Natural killer cell (primary cell): ENCODE data around the gene ATIC. TPM values are rescaled to one million over a fixed set of nuclear protein-coding genes. Genes with fewer than 3 reads are reported as not detected.

Experiments
- ATAC-seq, 3 donors: fragments of 150-1000 bp in 2 of 3; fragments of 200-7000 bp in 1 of 3; cut with Tn5 transposase; 1 replicate in 1 of 3; 2 replicates in 2 of 3; pipeline ENCODE4 v1.10.0; 2021; ENCODE audit warnings: mild to moderate bottlenecking in 2 of 3, moderate library complexity in 2 of 3
- DNase-seq, 2 donors: peaks; one replicate each; pipeline versions ENCODE4 v3.0.0 to v3.0.0-alpha.2; 2013 to 2021; ENCODE audit warnings: mixed read lengths in 1 of 2
- H3K27ac ChIP-seq: one replicate; pipeline ENCODE4 v1.5.1; 2013; ENCODE audit warnings: mild to moderate bottlenecking, low read length
- H3K27me3 ChIP-seq: one replicate; pipeline ENCODE4 v1.6.1; 2013; ENCODE audit warnings: low read length; ENCODE audit not compliant: control insufficient read depth, insufficient read depth
- H3K36me3 ChIP-seq: one replicate; pipeline ENCODE4 v1.6.1; 2013; ENCODE audit warnings: low read length; ENCODE audit not compliant: control insufficient read depth, insufficient read depth
- H3K4me1 ChIP-seq: one replicate; pipeline ENCODE4 v1.6.1; 2013; ENCODE audit warnings: low read length; ENCODE audit not compliant: control insufficient read depth, insufficient read depth
- H3K4me3 ChIP-seq: one replicate; pipeline ENCODE4 v1.5.1; 2013; ENCODE audit warnings: low read length
- H3K9me3 ChIP-seq: one replicate; pipeline ENCODE4 v1.6.1; 2013; ENCODE audit warnings: low read length; ENCODE audit not compliant: control insufficient read depth, insufficient read depth
- H3K27ac Mint-ChIP-seq, 2 donors: one replicate each; pipeline ENCODE4 v1.8.0; 2022; ENCODE audit warnings: mild to moderate bottlenecking in 2 of 2, mixed read lengths in 2 of 2, moderate library complexity in 1 of 2
- H3K27me3 Mint-ChIP-seq, 2 donors: one replicate each; pipeline ENCODE4 v1.8.0; 2022; ENCODE audit warnings: low read depth in 2 of 2, mixed read lengths in 2 of 2
- H3K36me3 Mint-ChIP-seq: one replicate; pipeline ENCODE4 v1.8.0; 2022; ENCODE audit warnings: mixed read lengths
- H3K4me1 Mint-ChIP-seq, 2 donors: one replicate each; pipeline ENCODE4 v1.8.0; 2022; ENCODE audit warnings: mixed read lengths in 2 of 2
- H3K4me3 Mint-ChIP-seq: one replicate; pipeline ENCODE4 v1.8.0; 2022; ENCODE audit warnings: mild to moderate bottlenecking, moderate library complexity, mixed read lengths
- H3K9me3 Mint-ChIP-seq, 2 donors: one replicate each; pipeline ENCODE4 v1.8.0; 2022; ENCODE audit warnings: mixed read lengths in 2 of 2
- WGBS: methylation state at CpG from one replicate; pipeline ENCODE4 v1.1.7; 2013; ENCODE audit warnings: missing lambda C conversion rate; ENCODE audit not compliant: insufficient coverage; 5-methylcytosine and 5-hydroxymethylcytosine counted together
- intact Hi-C: fragments of 100-400 bp; cut with micrococcal nuclease; formaldehyde crosslinking; loops from one replicate; pipeline ENCODE4 v1.14.2; 2022
- total RNA-seq, 4 donors: library from RNA; stranded (reverse); fragments of 120-200 nt in 1 of 4; gene quantifications; one replicate each; pipeline versions ENCODE4 v1.2.3 to v1.2.4, GENCODE V29; 2013 to 2022
- TF ChIP-seq, protein P1 (sequence below): fragments of 200-600 bp; IDR thresholded peaks from one replicate; pipeline ENCODE4 v1.8.0; 2022; ENCODE audit warnings: antibody characterized with exemption

The ATIC gene
- total RNA-seq, 3 donors from 2014 or later (not counting 1 experiment from before 2014, with no cell fraction given) = 33.2 to 49.9 (median 44.5) TPM

- ATAC-seq (no peak), DNase-seq (no peak)
- TF ChIP-seq, protein P1, sequence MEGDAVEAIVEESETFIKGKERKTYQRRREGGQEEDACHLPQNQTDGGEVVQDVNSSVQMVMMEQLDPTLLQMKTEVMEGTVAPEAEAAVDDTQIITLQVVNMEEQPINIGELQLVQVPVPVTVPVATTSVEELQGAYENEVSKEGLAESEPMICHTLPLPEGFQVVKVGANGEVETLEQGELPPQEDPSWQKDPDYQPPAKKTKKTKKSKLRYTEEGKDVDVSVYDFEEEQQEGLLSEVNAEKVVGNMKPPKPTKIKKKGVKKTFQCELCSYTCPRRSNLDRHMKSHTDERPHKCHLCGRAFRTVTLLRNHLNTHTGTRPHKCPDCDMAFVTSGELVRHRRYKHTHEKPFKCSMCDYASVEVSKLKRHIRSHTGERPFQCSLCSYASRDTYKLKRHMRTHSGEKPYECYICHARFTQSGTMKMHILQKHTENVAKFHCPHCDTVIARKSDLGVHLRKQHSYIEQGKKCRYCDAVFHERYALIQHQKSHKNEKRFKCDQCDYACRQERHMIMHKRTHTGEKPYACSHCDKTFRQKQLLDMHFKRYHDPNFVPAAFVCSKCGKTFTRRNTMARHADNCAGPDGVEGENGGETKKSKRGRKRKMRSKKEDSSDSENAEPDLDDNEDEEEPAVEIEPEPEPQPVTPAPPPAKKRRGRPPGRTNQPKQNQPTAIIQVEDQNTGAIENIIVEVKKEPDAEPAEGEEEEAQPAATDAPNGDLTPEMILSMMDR = no peak
- Mint-ChIP-seq H3K4me3 (no peak overlapping the region), H3K36me3 (no peaks in the 10 kb centered on the region), H3K4me1 (no peaks in the 10 kb centered on the region), H3K9me3 (no peaks in the 10 kb centered on the region), H3K27ac (no peak overlapping the region), H3K27me3 (no peaks in the 10 kb centered on the region)
- Histone ChIP-seq H3K9me3 (no peaks in the 10 kb centered on the region), H3K27me3 (no peaks in the 10 kb centered on the region), H3K27ac (no peak overlapping the region), H3K36me3 (no peaks in the 10 kb centered on the region), H3K4me3 (no peak overlapping the region), H3K4me1 (no peaks in the 10 kb centered on the region)
- intact Hi-C loops = no loop called here
- WGBS = 91% methylated on average over 5 of the region's 7 CpGs
These were observed 72.9 kb downstream of the ATIC start for GRCh38 chr2:215384710-215385109.

- Histone ChIP-seq H3K27me3 (no peaks in the 10 kb centered on the region), H3K4me1 (no peaks in the 10 kb centered on the region), H3K36me3 (no peaks in the 10 kb centered on the region), H3K27ac (no peak overlapping the region), H3K4me3 (no peak overlapping the region), H3K9me3 (no peaks in the 10 kb centered on the region)
- TF ChIP-seq, protein P1 = no peak
- Mint-ChIP-seq H3K27me3 (no peaks in the 10 kb centered on the region), H3K36me3 (no peaks in the 10 kb centered on the region), H3K27ac (no peak overlapping the region), H3K4me3 (no peak overlapping the region), H3K9me3 (no peaks in the 10 kb centered on the region), H3K4me1 (no peaks in the 10 kb centered on the region)
- DNase-seq = no peak
- ATAC-seq = no peak
- intact Hi-C loops = no loop called here
- WGBS = 89% methylated on average over 7 of the region's 7 CpGs
These were observed 74.7 kb downstream of the ATIC start for GRCh38 chr2:215386566-215386965.

DNA sequence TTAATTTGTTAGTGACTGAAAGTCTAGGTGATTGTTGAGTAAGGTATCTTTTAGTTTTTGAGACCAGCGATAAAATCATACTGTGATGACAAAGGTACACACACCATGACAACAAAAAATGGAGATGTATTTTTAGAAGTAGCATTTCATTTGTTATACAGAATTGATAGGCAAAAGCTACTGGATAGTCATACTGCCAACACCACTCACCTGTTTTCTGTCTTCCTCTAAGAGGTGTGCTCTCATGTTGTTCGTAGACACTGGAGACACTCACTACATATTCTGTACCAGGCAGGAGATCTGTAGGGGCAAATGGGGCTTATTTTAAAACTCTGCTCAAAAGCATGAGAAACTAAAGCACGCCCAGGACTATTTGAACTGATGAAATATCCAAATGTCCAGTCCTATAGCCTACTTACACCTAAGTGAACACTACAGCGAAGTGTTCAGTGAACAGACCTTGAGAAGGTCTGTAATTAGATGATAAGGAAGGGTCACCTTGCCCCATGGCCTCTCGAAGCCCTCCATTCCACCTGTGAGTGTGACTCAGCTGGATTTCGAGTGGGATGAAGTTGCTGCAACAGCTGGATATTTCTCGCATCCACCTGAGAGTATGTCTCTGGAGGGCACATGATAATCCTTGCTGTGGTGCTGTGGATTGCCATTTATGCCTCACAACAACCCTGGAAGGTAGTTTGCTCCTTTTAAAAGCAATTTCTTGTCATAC, 76.3 kb downstream of the ATIC start:
- no peaks in the 10 kb centered on the region for H3K4me1 Mint-ChIP-seq
- no peaks in the 10 kb centered on the region for H3K9me3 Mint-ChIP-seq
- ATAC-seq (no peak), DNase-seq (no peak)
- TF ChIP-seq, protein P1 = no peak
- H3K4me3 Mint-ChIP-seq = no peak overlapping the region
- H3K36me3 Mint-ChIP-seq = no peaks in the 10 kb centered on the region
- Histone ChIP-seq H3K27me3 (no peaks in the 10 kb centered on the region), H3K9me3 (no peaks in the 10 kb centered on the region), H3K4me1 (no peaks in the 10 kb centered on the region), H3K4me3 (no peak overlapping the region), H3K36me3 (no peaks in the 10 kb centered on the region), H3K27ac (no peak overlapping the region)
- no peak overlapping the region for H3K27ac Mint-ChIP-seq
- 90% methylated on average over 7 of the region's 7 CpGs for WGBS
- intact Hi-C loops = no loop called here
- peaks cover 0 to 7% of the 10 kb centered on the region in 2 donors for H3K27me3 Mint-ChIP-seq

GRCh38 chr2:215390550-215390913, 78.7 kb downstream of the ATIC start:
- Histone ChIP-seq H3K4me1 (no peaks in the 10 kb centered on the region), H3K36me3 (no peaks in the 10 kb centered on the region), H3K27ac (no peak overlapping the region), H3K27me3 (no peaks in the 10 kb centered on the region), H3K4me3 (no peak overlapping the region), H3K9me3 (no peaks in the 10 kb centered on the region)
- TF ChIP-seq, protein P1 = no peak
- ATAC-seq (no peak), DNase-seq (no peak)
- 96% methylated on average over 2 of the region's 2 CpGs for WGBS
- intact Hi-C loops = no loop called here
- Mint-ChIP-seq H3K27me3 (peaks cover 4 to 12% of the 10 kb centered on the region in 2 donors), H3K4me1 (no peaks in the 10 kb centered on the region), H3K4me3 (no peak overlapping the region), H3K27ac (no peak overlapping the region), H3K9me3 (no peaks in the 10 kb centered on the region), H3K36me3 (no peaks in the 10 kb centered on the region)
